HepG2 (cell line): Measurements from ENCODE around the gene U2AF1L4. TPM values are rescaled to one million over a fixed set of nuclear protein-coding genes. Genes with fewer than 3 reads are reported as not detected.

Experiments
- FOXO4 ChIP-seq: sonication (generic); formaldehyde crosslinking; conservative IDR thresholded peaks from 2 replicates; pipeline ENCODE4 v1.8.1; 2023; ENCODE audit warnings: missing genetic modification reagents
- GMEB2 ChIP-seq: IDR thresholded peaks from 2 replicates; pipeline ENCODE4 v1.6.1; 2016; ENCODE audit warnings: missing biosample characterization, missing genetic modification reagents, low read depth
- HIVEP1 ChIP-seq: sonication (generic); formaldehyde crosslinking; IDR thresholded peaks from 2 replicates; pipeline ENCODE4 v1.4.0; 2020; ENCODE audit warnings: mild to moderate bottlenecking, missing genetic modification reagents
- KDM2A ChIP-seq: sonication (generic); formaldehyde crosslinking; IDR thresholded peaks from 2 replicates; pipeline ENCODE4 v1.4.0; 2020; ENCODE audit warnings: low read depth, missing genetic modification reagents, borderline replicate concordance
- KLF6 ChIP-seq: IDR thresholded peaks from 2 replicates; pipeline ENCODE4 v1.8.0; 2016; ENCODE audit warnings: missing biosample characterization, missing genetic modification reagents
- MEIS2 ChIP-seq: sonication (generic); formaldehyde crosslinking; IDR thresholded peaks from 2 replicates; pipeline ENCODE4 v1.9.0; 2021; ENCODE audit warnings: mild to moderate bottlenecking, missing genetic modification reagents
- PBX3 ChIP-seq: sonication (generic); formaldehyde crosslinking; IDR thresholded peaks from 2 replicates; pipeline ENCODE4 v1.8.1; 2023; ENCODE audit warnings: missing genetic modification reagents, inconsistent platforms, borderline replicate concordance
- PHF20 ChIP-seq: sonication (generic); formaldehyde crosslinking; IDR thresholded peaks from 2 replicates; pipeline ENCODE4 v1.5.0; 2020; ENCODE audit warnings: mild to moderate bottlenecking, missing genetic modification reagents
- POLR2AphosphoS5 ChIP-seq: IDR thresholded peaks from 2 replicates; pipeline ENCODE4 v1.6.1; 2012; ENCODE audit warnings: low read depth, low read length
- RERE ChIP-seq: IDR thresholded peaks from 2 replicates; pipeline ENCODE4 v1.6.1; 2016; ENCODE audit warnings: low read depth, missing genetic modification reagents, missing compliant biosample characterization
- SMC3 ChIP-seq: IDR thresholded peaks from 2 replicates; pipeline ENCODE4 v1.6.1; 2011; ENCODE audit warnings: low read length, improper control_type of control experiment
- U2AF1 ChIP-seq: fragments of 200-400 bp; formaldehyde crosslinking; optimal IDR thresholded peaks from 2 replicates; pipeline ENCODE3; 2017; ENCODE audit warnings: mild to moderate bottlenecking, low read depth, low read length
- ZBTB25 ChIP-seq: IDR thresholded peaks from 2 replicates; pipeline ENCODE4 v1.6.1; 2018; ENCODE audit warnings: missing genetic modification reagents
- ZNF12 ChIP-seq: sonication (generic); formaldehyde crosslinking; IDR thresholded peaks from 2 replicates; pipeline ENCODE4 v1.5.0; 2020; ENCODE audit warnings: missing genetic modification reagents
- ZNF556 ChIP-seq: sonication (generic); formaldehyde crosslinking; IDR thresholded peaks from 2 replicates; pipeline ENCODE4 v1.4.0; 2020; ENCODE audit warnings: mild to moderate bottlenecking, missing genetic modification reagents, borderline replicate concordance
- polyA plus RNA-seq, 8 experiments: library from polyadenylated mRNA; depleted of rRNA in 3 of 8; stranded (reverse) in 7 of 8; unstranded in 1 of 8; fragments of >200 nt; fragmentation: Illumina TruSeq in 4 of 8; extraction: Trizol in 4 of 8; gene quantifications; 2 replicates each; pipeline versions ENCODE4 v1.2.1 to v1.2.3, GENCODE V29; 2011 to 2016; ENCODE audit warnings: low read depth in 4 of 8, missing spikeins in 1 of 8, mixed read lengths in 1 of 8; ENCODE audit not compliant: insufficient read depth in 1 of 8
- total RNA-seq, 5 experiments: library from RNA; depleted of rRNA; stranded (reverse); fragments of >200 nt; fragmentation: Illumina TruSeq; extraction: Trizol; gene quantifications; 2 replicates each; pipeline ENCODE4 v1.2.3, GENCODE V29; 2016; ENCODE audit warnings: low read depth in 1 of 5

The U2AF1L4 gene
- total and polyA plus RNA-seq, 2 of the 13 experiments (the other 11 are each of a cell fraction or from before 2014, with no cell fraction given) = 7.9 to 15.4 TPM

- TF ChIP-seq HIVEP1 (CRISPR knock-in tag) (no peak), FOXO4 (CRISPR knock-in tag) (no peak), ZBTB25 (CRISPR knock-in tag) (0 out of 2 replicates have a peak, but pooled peaks have one; percentile 18), ZNF556 (CRISPR knock-in tag) (0 out of 2 replicates have a peak, but pooled peaks have one; percentile 26), GMEB2 (no peak), POLR2AphosphoS5 (0 out of 2 replicates have a peak, but pooled peaks have one; percentile 27), MEIS2 (CRISPR knock-in tag) (no peak), KDM2A (CRISPR knock-in tag) (0 out of 2 replicates have a peak, but pooled peaks have one; percentile 20), KLF6 (no peak), SMC3 (no peak), ZNF12 (CRISPR knock-in tag) (no peak), PBX3 (CRISPR knock-in tag) (no peak), PHF20 (CRISPR knock-in tag) (no peak), U2AF1 (no peak), RERE (CRISPR knock-in tag) (no peak)
Observed at GRCh38 chr19:35719402-35720162, 25.6 kb downstream of the U2AF1L4 start (continued).
